H1 (cell line): ENCODE measurements around the gene NUCB1.

Source experiments
- CEBPB ChIP-seq: IDR thresholded peaks from 2 replicates; pipeline ENCODE4 v1.6.1; 2012; ENCODE audit warnings: low read depth, low read length
- EZH2 ChIP-seq: fragments of 200-600 bp; sonication (generic); IDR thresholded peaks from 2 replicates; pipeline ENCODE4 v1.7.1; 2012; ENCODE audit warnings: low read depth, mild to moderate bottlenecking, moderate library complexity, low read length, inconsistent platforms; ENCODE audit not compliant: severe bottlenecking
- GABPA ChIP-seq: IDR thresholded peaks from 2 replicates; pipeline ENCODE4 v1.6.1; 2011; ENCODE audit warnings: mild to moderate bottlenecking, low read length, moderate library complexity, borderline replicate concordance; ENCODE audit not compliant: insufficient read depth
- KDM1A ChIP-seq: fragments of 200-600, 300-600 bp; sonication (generic); IDR thresholded peaks from 2 replicates; pipeline ENCODE4 v1.7.1; 2016; ENCODE audit warnings: mild to moderate bottlenecking, low read length, borderline replicate concordance
- NRF1 ChIP-seq: IDR thresholded peaks from 2 replicates; pipeline ENCODE4 v1.6.1; 2011; ENCODE audit warnings: mild to moderate bottlenecking, low read depth, low read length, improper control_type of control experiment
- POLR2A ChIP-seq, 2 experiments: IDR thresholded peaks; 1 replicate in 1 of 2; 2 replicates in 1 of 2; pipeline ENCODE4 v1.6.1; 2011; ENCODE audit warnings: low read depth in 2 of 2, low read length in 2 of 2, mild to moderate bottlenecking in 2 of 2; ENCODE audit errors: control extremely low read depth in 1 of 2
- RFX5 ChIP-seq: IDR thresholded peaks from 2 replicates; pipeline ENCODE4 v1.6.1; 2011; ENCODE audit warnings: low read depth, low read length, improper control_type of control experiment, borderline replicate concordance
- TF ChIP-seq, protein P1 (sequence below), 3 experiments: IDR thresholded peaks; 1 replicate in 2 of 3; 2 replicates in 1 of 3; pipeline versions ENCODE4 v1.5.1 to v1.6.1; 2011; ENCODE audit warnings: low read length in 3 of 3, mild to moderate bottlenecking in 3 of 3, inconsistent platforms in 2 of 3, low read depth in 1 of 3, moderate library complexity in 1 of 3; ENCODE audit not compliant: insufficient read depth in 1 of 3; ENCODE audit errors: control extremely low read depth in 1 of 3
- TF ChIP-seq, protein P2 (sequence below): IDR thresholded peaks from 2 replicates; pipeline ENCODE4 v1.6.1; 2011; ENCODE audit warnings: low read depth, mild to moderate bottlenecking, low read length; ENCODE audit not compliant: insufficient read depth

DNA sequence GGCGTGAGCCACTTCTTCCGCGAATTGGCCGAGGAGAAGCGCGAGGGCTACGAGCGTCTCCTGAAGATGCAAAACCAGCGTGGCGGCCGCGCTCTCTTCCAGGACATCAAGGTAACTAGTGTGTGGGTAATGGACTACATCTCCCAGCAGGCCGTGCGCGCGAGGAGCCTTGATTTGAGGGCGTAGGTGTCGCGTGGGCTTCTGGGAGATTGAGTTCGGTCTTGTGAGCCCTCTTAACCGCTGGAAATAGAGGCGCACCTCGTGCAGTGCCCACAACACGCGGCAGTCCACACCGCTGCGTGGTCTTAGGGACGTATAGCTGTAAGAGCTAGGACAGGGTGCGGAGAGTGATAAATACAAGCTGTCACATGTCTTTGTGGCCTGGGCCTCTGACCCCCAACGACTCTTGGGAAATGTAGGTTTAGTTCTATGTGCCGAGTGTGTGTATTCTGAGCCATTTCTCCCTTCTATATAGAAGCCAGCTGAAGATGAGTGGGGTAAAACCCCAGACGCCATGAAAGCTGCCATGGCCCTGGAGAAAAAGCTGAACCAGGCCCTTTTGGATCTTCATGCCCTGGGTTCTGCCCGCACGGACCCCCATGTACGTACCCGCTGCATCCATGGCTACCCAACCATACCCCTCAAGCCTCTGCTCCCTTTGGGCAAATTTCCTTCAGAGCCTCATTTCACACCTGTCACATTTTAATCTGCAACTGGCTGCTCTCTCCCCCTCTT, 65.9 kb downstream of the NUCB1 start:
- TF ChIP-seq, protein P1, sequence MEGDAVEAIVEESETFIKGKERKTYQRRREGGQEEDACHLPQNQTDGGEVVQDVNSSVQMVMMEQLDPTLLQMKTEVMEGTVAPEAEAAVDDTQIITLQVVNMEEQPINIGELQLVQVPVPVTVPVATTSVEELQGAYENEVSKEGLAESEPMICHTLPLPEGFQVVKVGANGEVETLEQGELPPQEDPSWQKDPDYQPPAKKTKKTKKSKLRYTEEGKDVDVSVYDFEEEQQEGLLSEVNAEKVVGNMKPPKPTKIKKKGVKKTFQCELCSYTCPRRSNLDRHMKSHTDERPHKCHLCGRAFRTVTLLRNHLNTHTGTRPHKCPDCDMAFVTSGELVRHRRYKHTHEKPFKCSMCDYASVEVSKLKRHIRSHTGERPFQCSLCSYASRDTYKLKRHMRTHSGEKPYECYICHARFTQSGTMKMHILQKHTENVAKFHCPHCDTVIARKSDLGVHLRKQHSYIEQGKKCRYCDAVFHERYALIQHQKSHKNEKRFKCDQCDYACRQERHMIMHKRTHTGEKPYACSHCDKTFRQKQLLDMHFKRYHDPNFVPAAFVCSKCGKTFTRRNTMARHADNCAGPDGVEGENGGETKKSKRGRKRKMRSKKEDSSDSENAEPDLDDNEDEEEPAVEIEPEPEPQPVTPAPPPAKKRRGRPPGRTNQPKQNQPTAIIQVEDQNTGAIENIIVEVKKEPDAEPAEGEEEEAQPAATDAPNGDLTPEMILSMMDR (IDR thresholded peaks at IDR 0.05; ENCODE audit: control extremely low read depth in 1 of 3, insufficient read depth in 1 of 3, low read depth in 1 of 3, low read length in 3 of 3): no peak
- no peak for TF ChIP-seq EZH2
- TF ChIP-seq RFX5: no peak
- no peak for TF ChIP-seq NRF1
- TF ChIP-seq KDM1A: no peak
- TF ChIP-seq, protein P2, sequence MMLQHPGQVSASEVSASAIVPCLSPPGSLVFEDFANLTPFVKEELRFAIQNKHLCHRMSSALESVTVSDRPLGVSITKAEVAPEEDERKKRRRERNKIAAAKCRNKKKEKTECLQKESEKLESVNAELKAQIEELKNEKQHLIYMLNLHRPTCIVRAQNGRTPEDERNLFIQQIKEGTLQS: no peak
- TF ChIP-seq GABPA: no peak
- TF ChIP-seq POLR2A (IDR thresholded peaks at IDR 0.05; ENCODE audit: control extremely low read depth in 1 of 2, low read depth in 2 of 2, low read length in 2 of 2): peak; percentile 58 to 63
- TF ChIP-seq CEBPB: no peak
